Activated naive CD4-positive, alpha-beta T cell treated with anti-CD3 and anti-CD28 coated beads, Interleukin-2, amount 10 ng/mL, durations not matched to agents 7 days and 5 days (primary cell): ENCODE measurements around the gene POLD1.

Experiments used
- CTCF ChIA-PET: fragments of 350-600 bp; sonication (Branson Sonifier 250); formaldehyde crosslinking; loops from one replicate; lab custom pipeline; 2021; ENCODE audit warnings: antibody characterized with exemption; lab: Charles Lee
- DNase-seq: peaks from one replicate; pipeline ENCODE4 v3.0.0-alpha.2; 2020
- H3K27ac Mint-ChIP-seq: one replicate; pipeline ENCODE4 v1.8.0; 2021; ENCODE audit warnings: mild to moderate bottlenecking, moderate library complexity, mixed read lengths
- H3K27me3 Mint-ChIP-seq: one replicate; pipeline ENCODE4 v1.8.0; 2021; ENCODE audit warnings: mild to moderate bottlenecking, mixed read lengths
- H3K36me3 Mint-ChIP-seq: one replicate; pipeline ENCODE4 v1.8.0; 2021; ENCODE audit warnings: mixed read lengths
- H3K4me1 Mint-ChIP-seq: one replicate; pipeline ENCODE4 v1.8.0; 2021; ENCODE audit warnings: mixed read lengths
- H3K4me3 Mint-ChIP-seq: one replicate; pipeline ENCODE4 v1.8.0; 2021; ENCODE audit warnings: mild to moderate bottlenecking, moderate library complexity, mixed read lengths
- H3K9me3 Mint-ChIP-seq: one replicate; pipeline ENCODE4 v1.8.0; 2021; ENCODE audit warnings: mixed read lengths

POLD1 gene

DNA sequence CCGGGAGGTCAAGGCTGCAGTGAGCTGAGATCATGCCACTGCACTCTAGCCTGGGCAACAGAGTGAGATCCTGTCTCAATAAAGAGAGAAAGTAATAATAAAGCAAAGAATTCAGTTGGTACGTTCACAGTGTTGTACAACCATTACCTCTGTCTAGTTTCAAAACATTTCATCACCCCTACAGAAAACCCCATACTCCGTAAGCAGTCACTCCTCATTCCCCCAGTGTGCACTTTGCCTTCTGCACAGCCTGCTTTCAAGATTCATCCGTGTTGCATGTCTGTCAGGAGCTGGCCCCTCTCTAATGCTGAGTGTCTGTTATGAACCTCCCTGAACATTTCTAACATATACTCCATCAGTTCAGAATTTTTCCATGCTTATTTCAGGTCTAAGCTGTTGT, 9.4 kb downstream of the POLD1 start:
- H3K9me3 Mint-ChIP-seq = no peaks in the 10 kb centered on the region
- CTCF ChIA-PET = no interaction called here

DNA sequence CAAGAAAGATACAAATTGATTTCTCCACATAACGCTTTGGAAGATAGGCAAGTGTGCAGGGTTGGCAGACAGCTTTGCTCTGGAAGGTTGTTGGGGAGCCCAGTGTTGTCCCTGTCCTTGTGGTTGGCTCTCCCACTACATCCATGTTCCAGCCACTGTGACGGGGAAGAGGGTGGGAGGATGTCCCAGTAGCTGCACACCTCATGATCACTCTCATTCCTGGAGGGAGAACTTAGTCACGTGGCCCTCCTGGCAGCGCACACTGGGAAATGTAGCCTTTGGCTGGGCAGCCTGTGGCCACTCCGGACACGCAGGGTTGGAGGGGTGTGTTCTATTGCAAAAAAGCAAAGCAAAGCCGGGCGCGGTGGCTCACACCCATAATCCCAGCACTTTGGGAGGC, 9.9 kb downstream of the POLD1 start:
- Mint-ChIP-seq H3K4me3 (no peak overlapping the region), H3K9me3 (no peaks in the 10 kb centered on the region), H3K36me3 (peaks cover 36% of the 10 kb centered on the region), H3K4me1 (no peaks in the 10 kb centered on the region), H3K27ac (no peak overlapping the region), H3K27me3 (peaks cover under 1% of the 10 kb centered on the region)
- no peak for DNase-seq
- CTCF ChIA-PET = no interaction called here

More for the DNA sequence above, 9.4 kb downstream of the POLD1 start:
- no peak overlapping the region for H3K4me3 Mint-ChIP-seq
- no peaks in the 10 kb centered on the region for H3K4me1 Mint-ChIP-seq
- H3K27me3 Mint-ChIP-seq = no peaks in the 10 kb centered on the region
- H3K27ac Mint-ChIP-seq = no peak overlapping the region
- DNase-seq = no peak
- peaks cover 35% of the 10 kb centered on the region for H3K36me3 Mint-ChIP-seq

GRCh38 chr19:50398675-50399367, 14.7 kb downstream of the POLD1 start:
- peaks cover 3% of the 10 kb centered on the region for H3K27me3 Mint-ChIP-seq
- H3K9me3 Mint-ChIP-seq = no peaks in the 10 kb centered on the region
- H3K4me1 Mint-ChIP-seq = no peaks in the 10 kb centered on the region
- CTCF ChIA-PET = no interaction called here
- peaks cover 22% of the 10 kb centered on the region for H3K36me3 Mint-ChIP-seq
- no peak for DNase-seq
- no peak overlapping the region for H3K27ac Mint-ChIP-seq
- H3K4me3 Mint-ChIP-seq = no peak overlapping the region

GRCh38 chr19:50399368-50399745, 15.2 kb downstream of the POLD1 start:
- H3K27me3 Mint-ChIP-seq = peaks cover 3% of the 10 kb centered on the region
- DNase-seq = no peak
- H3K4me1 Mint-ChIP-seq = no peaks in the 10 kb centered on the region
- H3K4me3 Mint-ChIP-seq = no peak overlapping the region
- CTCF ChIA-PET = no interaction called here
- H3K27ac Mint-ChIP-seq = no peak overlapping the region
- peaks cover 23% of the 10 kb centered on the region for H3K36me3 Mint-ChIP-seq
- H3K9me3 Mint-ChIP-seq = no peaks in the 10 kb centered on the region

GRCh38 chr19:50401605-50402450, 17.7 kb downstream of the POLD1 start:
- peaks cover 3% of the 10 kb centered on the region for H3K27me3 Mint-ChIP-seq
- H3K36me3 Mint-ChIP-seq = peaks cover 30% of the 10 kb centered on the region
- no peaks in the 10 kb centered on the region for H3K9me3 Mint-ChIP-seq
- DNase-seq = no peak
- CTCF ChIA-PET = no interaction called here
- no peak overlapping the region for H3K4me3 Mint-ChIP-seq
- H3K27ac Mint-ChIP-seq = no peak overlapping the region
- H3K4me1 Mint-ChIP-seq = no peaks in the 10 kb centered on the region

- H3K4me1 Mint-ChIP-seq = no peaks in the 10 kb centered on the region
- H3K27ac Mint-ChIP-seq = no peak overlapping the region
- DNase-seq = no peak
- H3K27me3 Mint-ChIP-seq = peaks cover 3% of the 10 kb centered on the region
- no peaks in the 10 kb centered on the region for H3K9me3 Mint-ChIP-seq
- peaks cover 27% of the 10 kb centered on the region for H3K36me3 Mint-ChIP-seq
- CTCF ChIA-PET = no interaction called here
- H3K4me3 Mint-ChIP-seq = no peak overlapping the region
Observed at GRCh38 chr19:50402544-50403301, 18.6 kb downstream of the POLD1 start.

GRCh38 chr19:50406156-50406820, 22.1 kb downstream of the POLD1 start:
- Mint-ChIP-seq H3K27me3 (no peaks in the 10 kb centered on the region), H3K36me3 (peaks cover 29% of the 10 kb centered on the region), H3K9me3 (no peaks in the 10 kb centered on the region), H3K27ac (no peak overlapping the region), H3K4me3 (no peak overlapping the region), H3K4me1 (no peaks in the 10 kb centered on the region)
- DNase-seq = no peak
- CTCF ChIA-PET = no interaction called here

DNA sequence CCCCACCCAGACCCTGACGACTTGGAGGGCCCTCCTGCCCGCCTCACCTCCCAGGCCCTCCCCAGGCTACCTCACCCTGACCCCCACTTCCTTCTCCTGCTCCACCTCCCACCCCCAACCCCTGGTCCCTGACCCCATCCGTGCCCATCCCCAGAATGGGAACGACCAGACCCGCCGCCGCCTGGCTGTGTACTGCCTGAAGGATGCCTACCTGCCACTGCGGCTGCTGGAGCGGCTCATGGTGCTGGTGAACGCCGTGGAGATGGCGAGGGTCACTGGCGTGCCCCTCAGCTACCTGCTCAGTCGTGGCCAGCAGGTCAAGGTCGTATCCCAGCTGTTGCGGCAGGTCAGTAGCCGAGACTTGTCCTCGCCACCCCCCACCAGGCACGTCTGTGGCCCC, 22.7 kb downstream of the POLD1 start:
- CTCF ChIA-PET = no interaction called here

DNA sequence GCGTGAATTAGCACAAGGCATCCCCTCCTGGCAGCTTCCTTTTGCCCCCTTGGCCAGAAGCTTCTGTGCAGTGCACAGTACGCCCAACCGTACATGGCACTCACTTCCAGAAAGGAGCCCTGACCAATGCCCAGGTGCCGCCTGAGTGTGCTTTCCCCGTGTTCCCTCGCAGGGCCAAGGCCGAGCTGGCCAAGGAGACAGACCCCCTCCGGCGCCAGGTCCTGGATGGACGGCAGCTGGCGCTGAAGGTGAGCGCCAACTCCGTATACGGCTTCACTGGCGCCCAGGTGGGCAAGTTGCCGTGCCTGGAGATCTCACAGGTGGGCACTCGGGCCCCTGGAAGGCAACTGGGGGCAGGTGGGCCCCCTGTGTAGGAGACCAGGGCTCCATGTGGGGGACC, 25.2 kb downstream of the POLD1 start:
- H3K4me3 Mint-ChIP-seq = no peak overlapping the region
- no peaks in the 10 kb centered on the region for H3K9me3 Mint-ChIP-seq
- no peak overlapping the region for H3K27ac Mint-ChIP-seq
- no peak for DNase-seq
- H3K4me1 Mint-ChIP-seq = no peaks in the 10 kb centered on the region
- CTCF ChIA-PET = no interaction called here
- peaks cover 22% of the 10 kb centered on the region for H3K36me3 Mint-ChIP-seq
- no peaks in the 10 kb centered on the region for H3K27me3 Mint-ChIP-seq

More for the DNA sequence above, 22.7 kb downstream of the POLD1 start:
- H3K4me3 Mint-ChIP-seq = no peak overlapping the region
- peak overlapping the region; percentile 14 for H3K27ac Mint-ChIP-seq
- no peaks in the 10 kb centered on the region for H3K27me3 Mint-ChIP-seq
- peaks cover 30% of the 10 kb centered on the region for H3K36me3 Mint-ChIP-seq
- no peaks in the 10 kb centered on the region for H3K9me3 Mint-ChIP-seq
- no peak for DNase-seq
- H3K4me1 Mint-ChIP-seq = no peaks in the 10 kb centered on the region

GRCh38 chr19:50410109-50410508, 26.0 kb downstream of the POLD1 start:
- no peaks in the 10 kb centered on the region for H3K9me3 Mint-ChIP-seq
- H3K4me3 Mint-ChIP-seq = no peak overlapping the region
- peaks cover 24% of the 10 kb centered on the region for H3K36me3 Mint-ChIP-seq
- H3K4me1 Mint-ChIP-seq = no peaks in the 10 kb centered on the region
- no peak overlapping the region for H3K27ac Mint-ChIP-seq
- CTCF ChIA-PET = interaction anchor here (1.0 kb wide), 1 partner anchor 24 kb away, joined by 4 read pairs; no protein-coding TSS in a partner anchor
- H3K27me3 Mint-ChIP-seq = no peaks in the 10 kb centered on the region
- DNase-seq = no peak

DNA sequence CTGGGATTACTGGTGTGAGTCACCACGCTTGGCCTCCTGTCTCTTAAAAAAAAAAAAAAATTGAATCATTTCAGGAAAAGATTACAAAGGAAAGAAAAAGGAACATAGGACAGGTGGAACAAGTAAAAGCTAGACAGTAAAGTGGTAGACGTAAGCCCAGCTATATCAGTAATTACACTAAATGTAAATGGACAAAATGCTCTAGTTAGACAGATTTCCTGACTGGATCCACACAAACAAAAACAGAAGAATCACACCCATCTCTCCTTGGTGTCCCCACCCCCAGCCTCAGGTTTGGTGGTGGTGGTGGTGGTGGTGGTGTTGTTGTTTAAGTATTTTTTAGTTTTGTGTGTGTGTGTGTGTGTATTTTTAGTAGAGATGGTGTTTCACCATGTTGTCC, 28.3 kb downstream of the POLD1 start:
- no peak for DNase-seq
- H3K27me3 Mint-ChIP-seq = no peaks in the 10 kb centered on the region
- CTCF ChIA-PET = interaction anchor here (0.6 kb wide), 1 partner anchor 92 kb away, joined by 3 read pairs; no protein-coding TSS in a partner anchor
- no peaks in the 10 kb centered on the region for H3K9me3 Mint-ChIP-seq
- no peaks in the 10 kb centered on the region for H3K4me1 Mint-ChIP-seq
- H3K4me3 Mint-ChIP-seq = no peak overlapping the region
- no peak overlapping the region for H3K27ac Mint-ChIP-seq
- peaks cover 17% of the 10 kb centered on the region for H3K36me3 Mint-ChIP-seq

GRCh38 chr19:50413096-50413495, 28.9 kb downstream of the POLD1 start:
- Mint-ChIP-seq H3K4me3 (no peak overlapping the region), H3K4me1 (no peaks in the 10 kb centered on the region), H3K27me3 (no peaks in the 10 kb centered on the region), H3K27ac (no peak overlapping the region), H3K36me3 (peaks cover 17% of the 10 kb centered on the region), H3K9me3 (no peaks in the 10 kb centered on the region)
- DNase-seq = no peak
- CTCF ChIA-PET = no interaction called here

GRCh38 chr19:50413531-50413930, 29.4 kb downstream of the POLD1 start:
- CTCF ChIA-PET = no interaction called here
- H3K36me3 Mint-ChIP-seq = peaks cover 17% of the 10 kb centered on the region
- H3K4me1 Mint-ChIP-seq = no peaks in the 10 kb centered on the region
- no peak overlapping the region for H3K4me3 Mint-ChIP-seq
- no peak for DNase-seq
- H3K27ac Mint-ChIP-seq = no peak overlapping the region
- no peaks in the 10 kb centered on the region for H3K9me3 Mint-ChIP-seq
- peaks cover 4% of the 10 kb centered on the region for H3K27me3 Mint-ChIP-seq
